Mammary epithelial cell (primary cell): ENCODE measurements around the gene WAS.

Experiments used
- CTCF ChIP-seq, 2 donors: IDR thresholded peaks in 1 of 2; conservative IDR thresholded peaks in 1 of 2; 2 replicates each; pipeline ENCODE4 v1.5.1; 2011 to 2012; ENCODE audit warnings: inconsistent platforms in 2 of 2, low read length in 2 of 2, mild to moderate bottlenecking in 2 of 2, control low read depth in 1 of 2, low read depth in 1 of 2; ENCODE audit not compliant: insufficient read depth in 1 of 2; ENCODE audit errors: extremely low read depth in 1 of 2
- EZH2 ChIP-seq: IDR thresholded peaks from 2 replicates; pipeline ENCODE4 v1.6.1; 2012; ENCODE audit warnings: low read length, inconsistent platforms, borderline replicate concordance

DNA sequence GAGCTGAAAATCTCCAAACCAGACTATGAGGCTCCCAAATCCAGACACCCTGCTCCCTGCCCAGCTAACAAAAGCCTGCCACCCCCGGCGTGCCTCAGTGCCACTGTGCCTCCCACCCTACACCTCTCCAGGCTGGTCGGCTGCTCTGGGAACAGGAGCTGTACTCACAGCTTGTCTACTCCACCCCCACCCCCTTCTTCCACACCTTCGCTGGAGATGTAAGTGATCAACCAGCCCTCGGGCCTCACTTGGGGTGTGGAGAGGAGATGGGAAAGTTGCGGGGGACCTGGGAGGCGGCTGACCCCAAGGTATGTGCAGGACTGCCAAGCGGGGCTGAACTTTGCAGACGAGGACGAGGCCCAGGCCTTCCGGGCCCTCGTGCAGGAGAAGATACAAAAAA is 1.8 kb downstream of the WAS start:
- TF ChIP-seq CTCF (conservative IDR thresholded peaks at IDR 0.05 in 1 of 2, IDR thresholded peaks at IDR 0.05 in 1 of 2; ENCODE audit: extremely low read depth in 1 of 2, insufficient read depth in 1 of 2, low read depth in 1 of 2, low read length in 2 of 2) (no peak), EZH2 (no peak)
